A673 (cell line): ENCODE results near the gene STYXL2. TPM values are rescaled to one million over a fixed set of nuclear protein-coding genes. Genes with fewer than 3 reads are reported as not detected.

Source experiments
- BruUV-seq: library from RNA; stranded (reverse); fragments of 400-500 nt; replicated peaks from 2 replicates; lab custom pipeline; 2021; lab: Mats Ljungman, UMichigan
- CTCF ChIA-PET: fragments of 300-600 bp; sonication (Branson Sonifier 250); formaldehyde crosslinking; loops from one replicate; lab custom pipeline; 2022; ENCODE audit warnings: antibody characterized with exemption; lab: Charles Lee
- POLR2A ChIA-PET: fragments of 300-600 bp; sonication (Branson Sonifier 250); formaldehyde crosslinking; loops from one replicate; lab custom pipeline; 2022; ENCODE audit warnings: antibody characterized with exemption; ENCODE audit not compliant: low non-redundant PET; lab: Charles Lee
- DNase-seq: peaks from one replicate; pipeline ENCODE4 v3.0.0-alpha.2; 2015; ENCODE audit warnings: low spot score
- H3K27ac ChIP-seq: fragments of 200-600 bp; sonication (generic); 2 replicates; pipeline ENCODE4 v1.5.1; 2016; ENCODE audit warnings: mixed run types, low read depth, mild to moderate bottlenecking, mixed read lengths, antibody characterized with exemption, low read length; ENCODE audit not compliant: poor library complexity, severe bottlenecking
- H3K27me3 ChIP-seq: fragments of 200-600 bp; sonication (generic); replicated peaks from 2 replicates; pipeline ENCODE4 v1.6.1; 2017; ENCODE audit warnings: mixed run types, low read depth, mild to moderate bottlenecking, mixed read lengths, antibody characterized with exemption, low read length; ENCODE audit not compliant: insufficient read depth, poor library complexity
- H3K36me3 ChIP-seq: fragments of 200-600 bp; sonication (generic); 2 replicates; pipeline ENCODE4 v1.6.1; 2016; ENCODE audit warnings: mixed run types, mild to moderate bottlenecking, mixed read lengths, antibody characterized with exemption, low read length; ENCODE audit not compliant: insufficient read depth, poor library complexity, severe bottlenecking
- H3K4me1 ChIP-seq: fragments of 200-600 bp; sonication (generic); 2 replicates; pipeline ENCODE4 v1.6.1; 2017; ENCODE audit warnings: mixed run types, mild to moderate bottlenecking, mixed read lengths, antibody characterized with exemption, low read length; ENCODE audit not compliant: insufficient read depth, poor library complexity, severe bottlenecking
- H3K4me3 ChIP-seq: fragments of 200-600 bp; sonication (generic); 2 replicates; pipeline ENCODE4 v1.5.1; 2016; ENCODE audit warnings: low read depth, mixed run types, mild to moderate bottlenecking, mixed read lengths, low read length; ENCODE audit not compliant: poor library complexity, severe bottlenecking
- H3K9me3 ChIP-seq: fragments of 200-600 bp; sonication (generic); 2 replicates; pipeline ENCODE4 v1.6.1; 2016; ENCODE audit warnings: mixed run types, low read depth, mild to moderate bottlenecking, mixed read lengths, antibody characterized with exemption, low read length; ENCODE audit not compliant: poor library complexity, severe bottlenecking
- EZH2 ChIP-seq: fragments of 200-600 bp; sonication (generic); IDR thresholded peaks from 2 replicates; pipeline ENCODE4 v1.6.1; 2017; ENCODE audit warnings: borderline replicate concordance, low read depth, mild to moderate bottlenecking, mixed read lengths, antibody characterized with exemption, low read length; ENCODE audit not compliant: poor library complexity, severe bottlenecking
- intact Hi-C: fragments of 100-400 bp; cut with micrococcal nuclease; formaldehyde crosslinking; loops from one replicate; pipeline ENCODE4 v1.10.0; 2022; ENCODE audit not compliant: unreplicated experiment
- total RNA-seq: library from RNA; stranded (reverse); gene quantifications from 2 replicates; pipeline ENCODE4 v1.2.3, GENCODE V29; 2021
- TF ChIP-seq, protein P1 (sequence below): fragments of 300-800, 200-600 bp; sonication (generic); conservative IDR thresholded peaks from 2 replicates; pipeline ENCODE4 v1.5.1; 2017; ENCODE audit warnings: low read depth, mild to moderate bottlenecking, antibody characterized with exemption, low read length, moderate library complexity, mixed read lengths

The STYXL2 gene
- total RNA-seq, 1 experiment from 2014 or later = not detected

DNA sequence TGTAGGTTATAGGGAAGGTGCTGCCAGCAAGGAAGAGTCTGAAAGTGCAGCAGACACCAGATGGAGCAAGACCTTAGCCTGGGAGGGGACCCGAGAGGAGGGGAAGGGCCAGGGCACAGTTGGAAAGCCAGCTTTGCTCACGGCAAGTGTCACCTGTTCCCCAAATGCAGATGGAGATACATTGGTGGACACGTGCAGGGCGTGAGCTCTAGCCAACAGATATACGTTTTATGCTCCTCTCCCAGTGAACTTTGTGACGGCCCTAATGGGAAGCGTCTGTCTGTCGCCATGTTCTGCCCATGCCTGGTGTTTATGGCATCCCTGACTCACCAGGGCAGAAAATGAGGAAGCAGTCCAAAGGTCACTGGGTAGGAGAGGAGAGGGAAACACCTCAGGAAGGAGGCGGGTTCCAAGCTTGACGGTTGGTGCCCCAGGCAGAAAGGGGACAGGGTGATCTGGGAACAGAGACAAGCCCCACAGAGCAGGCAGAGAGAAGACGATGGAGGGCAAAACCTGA is 11.3 kb upstream of the STYXL2 start:
- no peak for TF ChIP-seq EZH2
- TF ChIP-seq, protein P1, sequence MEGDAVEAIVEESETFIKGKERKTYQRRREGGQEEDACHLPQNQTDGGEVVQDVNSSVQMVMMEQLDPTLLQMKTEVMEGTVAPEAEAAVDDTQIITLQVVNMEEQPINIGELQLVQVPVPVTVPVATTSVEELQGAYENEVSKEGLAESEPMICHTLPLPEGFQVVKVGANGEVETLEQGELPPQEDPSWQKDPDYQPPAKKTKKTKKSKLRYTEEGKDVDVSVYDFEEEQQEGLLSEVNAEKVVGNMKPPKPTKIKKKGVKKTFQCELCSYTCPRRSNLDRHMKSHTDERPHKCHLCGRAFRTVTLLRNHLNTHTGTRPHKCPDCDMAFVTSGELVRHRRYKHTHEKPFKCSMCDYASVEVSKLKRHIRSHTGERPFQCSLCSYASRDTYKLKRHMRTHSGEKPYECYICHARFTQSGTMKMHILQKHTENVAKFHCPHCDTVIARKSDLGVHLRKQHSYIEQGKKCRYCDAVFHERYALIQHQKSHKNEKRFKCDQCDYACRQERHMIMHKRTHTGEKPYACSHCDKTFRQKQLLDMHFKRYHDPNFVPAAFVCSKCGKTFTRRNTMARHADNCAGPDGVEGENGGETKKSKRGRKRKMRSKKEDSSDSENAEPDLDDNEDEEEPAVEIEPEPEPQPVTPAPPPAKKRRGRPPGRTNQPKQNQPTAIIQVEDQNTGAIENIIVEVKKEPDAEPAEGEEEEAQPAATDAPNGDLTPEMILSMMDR = no peak
- no TSS peak for BruUV-seq
- Histone ChIP-seq H3K27me3 (peaks cover 15% of the 10 kb centered on the region), H3K27ac (no peak overlapping the region), H3K4me1 (no peaks in the 10 kb centered on the region), H3K36me3 (no peaks in the 10 kb centered on the region), H3K9me3 (no peaks in the 10 kb centered on the region), H3K4me3 (no peak overlapping the region)
- intact Hi-C loops = loop anchor here (5.0 kb wide), 1 partner anchor 445 kb away; no protein-coding TSS in a partner anchor
- DNase-seq = no peak
- CTCF ChIA-PET = no interaction called here
- POLR2A ChIA-PET = no interaction called here

DNA sequence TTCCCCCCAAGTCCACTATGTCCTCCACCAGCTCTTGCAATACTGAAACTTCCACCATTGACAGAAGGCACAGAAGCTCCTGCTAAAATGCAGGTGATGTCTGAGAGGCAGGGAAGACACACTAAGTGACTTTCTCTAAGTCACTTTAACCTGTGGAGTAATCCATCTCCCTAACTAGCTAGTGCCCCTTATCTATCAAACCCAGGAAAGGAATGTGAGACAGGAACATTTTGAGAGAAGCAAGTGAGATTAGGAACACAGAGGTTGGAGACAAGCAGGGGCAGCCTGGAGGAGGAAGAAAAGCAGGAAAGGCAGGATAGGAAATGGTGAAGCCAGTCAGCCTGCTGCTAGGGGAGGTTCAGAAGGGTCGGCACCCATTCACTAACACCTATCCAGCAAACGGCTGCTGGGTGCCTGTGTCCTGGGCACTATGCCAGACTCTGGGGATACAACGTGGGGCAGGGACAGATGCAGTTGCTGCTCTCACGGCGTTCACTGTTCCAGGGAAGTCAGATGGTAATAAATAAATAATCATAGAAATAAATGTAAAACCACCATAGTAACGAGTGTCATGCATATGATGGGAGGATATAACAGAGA is 10.7 kb upstream of the STYXL2 start:
- H3K9me3 ChIP-seq = no peaks in the 10 kb centered on the region
- no peaks in the 10 kb centered on the region for H3K36me3 ChIP-seq
- intact Hi-C loops = loop anchor here (5.0 kb wide), 1 partner anchor 444 kb away; no protein-coding TSS in a partner anchor
- ChIA-PET CTCF (interaction anchor here (1.6 kb wide), 1 partner anchor 24 kb away, joined by 3 read pairs; no protein-coding TSS in a partner anchor), POLR2A (no interaction called here)
- H3K4me1 ChIP-seq = no peaks in the 10 kb centered on the region
- no peak overlapping the region for H3K4me3 ChIP-seq
- TF ChIP-seq, protein P1 = no peak
- TF ChIP-seq EZH2 = no peak
- H3K27me3 ChIP-seq = peaks cover 15% of the 10 kb centered on the region
- H3K27ac ChIP-seq = no peak overlapping the region
- BruUV-seq = no TSS peak
- DNase-seq = no peak

DNA sequence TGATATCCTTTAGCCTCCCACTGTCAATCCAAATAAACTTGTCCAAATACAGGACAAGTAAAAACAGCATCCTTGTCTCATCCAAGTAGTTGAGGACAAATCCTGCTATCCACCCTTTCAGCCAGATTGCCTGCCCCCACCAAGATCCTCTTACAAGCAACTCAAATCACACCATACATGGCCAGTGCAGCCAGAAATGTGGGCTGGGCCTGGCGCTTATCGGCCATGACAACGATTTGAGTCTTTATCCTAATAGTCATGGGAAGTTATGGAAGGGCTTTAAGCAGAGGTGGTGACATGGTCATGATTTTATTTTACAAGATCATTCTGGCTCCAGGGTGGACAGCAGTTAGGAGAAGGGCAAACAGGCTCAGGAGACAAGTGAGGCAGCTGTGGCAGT is 10.0 kb upstream of the STYXL2 start:
- no peak for DNase-seq
- no peak overlapping the region for H3K27ac ChIP-seq
- H3K9me3 ChIP-seq = no peaks in the 10 kb centered on the region
- no peak overlapping the region for H3K4me3 ChIP-seq
- intact Hi-C loops = loop anchor here (5.0 kb wide), 1 partner anchor 443 kb away; no protein-coding TSS in a partner anchor
- peaks cover 15% of the 10 kb centered on the region for H3K27me3 ChIP-seq
- ChIA-PET CTCF (interaction anchor here (1.6 kb wide), 1 partner anchor 25 kb away, joined by 3 read pairs; no protein-coding TSS in a partner anchor), POLR2A (no interaction called here)
- TF ChIP-seq, protein P1 = no peak
- TF ChIP-seq EZH2 = no peak
- no TSS peak for BruUV-seq
- no peaks in the 10 kb centered on the region for H3K4me1 ChIP-seq
- H3K36me3 ChIP-seq = no peaks in the 10 kb centered on the region
